Chondrocyte (in vitro differentiated cells): ENCODE results near the gene ZNF552. TPM values are rescaled to one million over a fixed set of nuclear protein-coding genes. Genes with fewer than 3 reads are reported as not detected.

ENCODE experiments used
- DNase-seq: peaks from one replicate; pipeline ENCODE4 v3.0.0; 2021; ENCODE audit warnings: mixed read lengths, low spot score
- H3K27ac Mint-ChIP-seq: one replicate; pipeline ENCODE4 v1.8.0; 2021; ENCODE audit warnings: mild to moderate bottlenecking, moderate library complexity, mixed read lengths; ENCODE audit not compliant: unreplicated experiment
- H3K27me3 Mint-ChIP-seq: 2 replicates; pipeline ENCODE4 v1.8.0; 2021; ENCODE audit warnings: low read depth, mixed read lengths
- H3K36me3 Mint-ChIP-seq: 2 replicates; pipeline ENCODE4 v1.8.0; 2021; ENCODE audit warnings: low read depth, mixed read lengths
- H3K4me1 Mint-ChIP-seq: 2 replicates; pipeline ENCODE4 v1.8.0; 2021; ENCODE audit warnings: low read depth, mild to moderate bottlenecking, mixed read lengths
- H3K4me3 Mint-ChIP-seq: one replicate; pipeline ENCODE4 v1.8.0; 2021; ENCODE audit warnings: mild to moderate bottlenecking, moderate library complexity, mixed read lengths; ENCODE audit not compliant: unreplicated experiment
- H3K9me3 Mint-ChIP-seq: 2 replicates; pipeline ENCODE4 v1.8.0; 2021; ENCODE audit warnings: low read depth, mixed read lengths
- CTCF ChIP-seq: fragments of 200-600 bp; sonication (generic); IDR thresholded peaks from 2 replicates; pipeline ENCODE4 v1.5.0; 2021; ENCODE audit warnings: antibody characterized with exemption, mild to moderate bottlenecking, moderate library complexity
- total RNA-seq: library from RNA; stranded (reverse); gene quantifications from 3 replicates; pipeline ENCODE4 v1.2.1, GENCODE V29; 2021

Gene ZNF552
- total RNA-seq, 1 donor from 2014 or later = 3.6 TPM

- peaks cover 55% of the 10 kb centered on the region for H3K36me3 Mint-ChIP-seq
- peaks cover 29% of the 10 kb centered on the region for H3K9me3 Mint-ChIP-seq
- H3K4me1 Mint-ChIP-seq = no peaks in the 10 kb centered on the region
- no peak overlapping the region for H3K27ac Mint-ChIP-seq
- no peak overlapping the region for H3K4me3 Mint-ChIP-seq
- DNase-seq = no peak
- TF ChIP-seq CTCF = no peak
- no peaks in the 10 kb centered on the region for H3K27me3 Mint-ChIP-seq
Measured at GRCh38 chr19:57778336-57778735, 36.4 kb downstream of the ZNF552 start.

GRCh38 chr19:57776764-57777296 is 37.9 kb downstream of the ZNF552 start:
- no peak for TF ChIP-seq CTCF
- Mint-ChIP-seq H3K9me3 (peaks cover 29% of the 10 kb centered on the region), H3K4me1 (peaks cover 8% of the 10 kb centered on the region)

GRCh38 chr19:57773488-57773887 is 41.2 kb downstream of the ZNF552 start:
- Mint-ChIP-seq H3K36me3 (peaks cover 35% of the 10 kb centered on the region), H3K27me3 (no peaks in the 10 kb centered on the region), H3K4me3 (no peak overlapping the region), H3K4me1 (peaks cover 25% of the 10 kb centered on the region), H3K9me3 (peaks cover 8% of the 10 kb centered on the region), H3K27ac (no peak overlapping the region)
- TF ChIP-seq CTCF = no peak
- no peak for DNase-seq

More at GRCh38 chr19:57776764-57777296, 37.9 kb downstream of the ZNF552 start:
- Mint-ChIP-seq H3K27me3 (no peaks in the 10 kb centered on the region), H3K36me3 (peaks cover 57% of the 10 kb centered on the region), H3K27ac (no peak overlapping the region), H3K4me3 (no peak overlapping the region)
- no peak for DNase-seq

GRCh38 chr19:57771417-57771816 is 43.3 kb downstream of the ZNF552 start:
- no peak for DNase-seq
- Mint-ChIP-seq H3K9me3 (peaks cover 4% of the 10 kb centered on the region), H3K4me3 (no peak overlapping the region), H3K27ac (no peak overlapping the region), H3K36me3 (peaks cover 27% of the 10 kb centered on the region), H3K27me3 (no peaks in the 10 kb centered on the region), H3K4me1 (peaks cover 25% of the 10 kb centered on the region)
- no peak for TF ChIP-seq CTCF

- Mint-ChIP-seq H3K27ac (peak within 1 kb of the TSS; percentile 87), H3K36me3 (peaks cover 20% of the 10 kb centered on the region), H3K27me3 (no peaks in the 10 kb centered on the region), H3K9me3 (peaks cover 4% of the 10 kb centered on the region), H3K4me3 (peak within 1 kb of the TSS; percentile 89), H3K4me1 (peaks cover 25% of the 10 kb centered on the region)
- no peak for TF ChIP-seq CTCF
- DNase-seq = no peak
Measured at GRCh38 chr19:57769345-57770131, 45.2 kb downstream of the ZNF552 start, which contains the start of gene ZNF586. Gene ZNF586, plus strand, starts transcription at chr19:57769676. Its CDS starts 167 bp downstream, at chr19:57769843.
